Prostate gland (tissue), 2 donors: ENCODE measurements around the gene CHCHD6. TPM values are rescaled to one million over a fixed set of nuclear protein-coding genes. Genes with fewer than 3 reads are reported as not detected.

Experiments used
- DNase-seq: peaks from one replicate; pipeline ENCODE4 v3.0.0-alpha.2; 2019; ENCODE audit warnings: low spot score
- H3K27ac ChIP-seq, 2 donors: fragments of 200-600 bp; sonication (generic); 2 replicates each; pipeline ENCODE4 v1.5.1; 2017 to 2019
- H3K27me3 ChIP-seq: fragments of 200-600 bp; sonication (generic); replicated peaks from 2 replicates; pipeline ENCODE4 v1.5.1; 2019; ENCODE audit not compliant: insufficient read depth
- H3K36me3 ChIP-seq, 2 donors: fragments of 200-600 bp; sonication (generic); 1 replicate in 1 of 2; 2 replicates in 1 of 2; pipeline versions ENCODE4 v1.5.1 to v1.8.1; 2017 to 2019
- H3K4me1 ChIP-seq: fragments of 200-600 bp; sonication (generic); replicated peaks from 2 replicates; pipeline ENCODE4 v1.5.1; 2019
- H3K4me3 ChIP-seq, 2 donors: fragments of 200-600 bp; sonication (generic); 2 replicates each; pipeline ENCODE4 v1.5.1; 2017 to 2019
- H3K9me3 ChIP-seq: fragments of 200-600 bp; sonication (generic); 2 replicates; pipeline ENCODE4 v1.5.1; 2017
- CTCF ChIP-seq, 4 experiments: fragments of 200-600 bp in 2 of 4; fragments of 450-650 bp in 2 of 4; sonication (generic) in 2 of 4; IDR thresholded peaks; 1 replicate in 3 of 4; 2 replicates in 1 of 4; pipeline ENCODE4 v1.5.1; 2016 to 2019; ENCODE audit warnings: antibody characterized with exemption in 4 of 4, mild to moderate bottlenecking in 2 of 4, moderate library complexity in 2 of 4
- POLR2A ChIP-seq: fragments of 450-650 bp; IDR thresholded peaks from one replicate; pipeline ENCODE4 v1.6.1; 2016; ENCODE audit warnings: antibody characterized with exemption, mild to moderate bottlenecking
- POLR2AphosphoS5 ChIP-seq: sonication (generic); formaldehyde crosslinking; IDR thresholded peaks from one replicate; pipeline ENCODE4 v1.6.1; 2017; ENCODE audit warnings: antibody characterized with exemption
- WGBS: methylation state at CpG from one replicate; pipeline ENCODE4 v1.1.5; 2018; 5-methylcytosine and 5-hydroxymethylcytosine counted together
- intact Hi-C: fragments of 100-400 bp; cut with DNase I; formaldehyde crosslinking; loops from one replicate; pipeline ENCODE4 v1.14.2; 2022
- total RNA-seq, 2 donors: library from RNA; depleted of rRNA; stranded (reverse); fragments of >200 nt; gene quantifications; one replicate each; pipeline ENCODE4 v1.1.0, GENCODE V29; 2016

Gene CHCHD6
- total RNA-seq, 2 donors from 2014 or later, result 13.9 to 34.4 TPM

- Histone ChIP-seq H3K36me3 (no peaks in the 10 kb centered on the region), H3K4me3 (no peak overlapping the region), H3K4me1 (peaks cover 4% of the 10 kb centered on the region), H3K27ac (no peak overlapping the region), H3K27me3 (peaks cover 2% of the 10 kb centered on the region), H3K9me3 (no peaks in the 10 kb centered on the region)
- TF ChIP-seq POLR2A (no peak), CTCF (IDR thresholded peaks at IDR 0.05) (peak in 1 of 4 experiments; percentile 3), POLR2AphosphoS5 (no peak)
- intact Hi-C loops, result no loop called here
- no peak for DNase-seq
- WGBS, result 65% methylated on average over 17 of the region's 17 CpGs
Observed at GRCh38 chr3:126960604-126960995, 256.6 kb downstream of the CHCHD6 start.

- intact Hi-C loops, result no loop called here
- WGBS, result 62% methylated on average over 6 of the region's 8 CpGs
- Histone ChIP-seq H3K36me3 (no peaks in the 10 kb centered on the region), H3K4me1 (peaks cover 4% of the 10 kb centered on the region), H3K27me3 (peaks cover 2% of the 10 kb centered on the region), H3K4me3 (no peak overlapping the region), H3K9me3 (no peaks in the 10 kb centered on the region), H3K27ac (no peak overlapping the region)
- TF ChIP-seq CTCF (IDR thresholded peaks at IDR 0.05) (no peak), POLR2A (no peak), POLR2AphosphoS5 (no peak)
- DNase-seq, result peak; percentile 55
Observed at GRCh38 chr3:126961191-126961790, 257.3 kb downstream of the CHCHD6 start.

GRCh38 chr3:126961791-126962461 lies 257.9 kb downstream of the CHCHD6 start:
- Histone ChIP-seq H3K27ac (no peak overlapping the region), H3K9me3 (no peaks in the 10 kb centered on the region), H3K27me3 (peaks cover 2% of the 10 kb centered on the region), H3K4me3 (no peak overlapping the region), H3K4me1 (peaks cover 4% of the 10 kb centered on the region), H3K36me3 (no peaks in the 10 kb centered on the region)
- no peak for DNase-seq
- TF ChIP-seq CTCF (IDR thresholded peaks at IDR 0.05) (no peak), POLR2AphosphoS5 (no peak), POLR2A (no peak)
- 52% methylated on average over 11 of the region's 11 CpGs for WGBS
- intact Hi-C loops, result no loop called here

GRCh38 chr3:126962756-126963155 lies 258.7 kb downstream of the CHCHD6 start:
- Histone ChIP-seq H3K4me1 (peaks cover 4% of the 10 kb centered on the region), H3K9me3 (no peaks in the 10 kb centered on the region), H3K4me3 (no peak overlapping the region), H3K27me3 (peaks cover 2% of the 10 kb centered on the region), H3K27ac (no peak overlapping the region), H3K36me3 (no peaks in the 10 kb centered on the region)
- no peak for TF ChIP-seq CTCF (IDR thresholded peaks at IDR 0.05)
- WGBS, result 95% methylated on average over 8 of the region's 8 CpGs
- DNase-seq, result no peak
- intact Hi-C loops, result no loop called here
